IPS-18c (cell line): Measurements from ENCODE around the gene ERGIC1.
"Not testable (repeated sequence)": the region's sequence is repeated elsewhere in the genome, so short reads cannot be mapped to it uniquely, and the experiment has no call there.

Source experiments
- H3K4me3 ChIP-seq: 2 replicates; pipeline ENCODE4 v1.7.0; 2013; ENCODE audit warnings: low read depth, mild to moderate bottlenecking, low read length, moderate library complexity; ENCODE audit not compliant: insufficient read depth
- H3K9me3 ChIP-seq: one replicate; pipeline ENCODE4 v1.6.1; 2013; ENCODE audit warnings: mild to moderate bottlenecking, low read length, moderate library complexity; ENCODE audit not compliant: control insufficient read depth, insufficient read depth

ERGIC1 gene

GRCh38 chr5:172833686-172834414 is at the start of gene ERGIC1:
Gene ERGIC1, plus strand, starts transcription at chr5:172834251. Its CDS starts 163 bp downstream, at chr5:172834414.
- Histone ChIP-seq H3K9me3 (no peaks in the 10 kb centered on the region), H3K4me3 (peak within 1 kb of the TSS; percentile 78)

- Histone ChIP-seq H3K4me3 (no peak overlapping the region), H3K9me3 (no peaks in the 10 kb centered on the region)
These were observed 48.5 kb upstream of the ERGIC1 start for GRCh38 chr5:172785429-172786088.

GRCh38 chr5:172786736-172787462 is 47.2 kb upstream of the ERGIC1 start:
- H3K9me3 ChIP-seq, result no peaks in the 10 kb centered on the region
- H3K4me3 ChIP-seq, result no peak overlapping the region

GRCh38 chr5:172787538-172787937 is 46.5 kb upstream of the ERGIC1 start:
- not testable (repeated sequence) for H3K4me3 ChIP-seq, H3K9me3 ChIP-seq

- Histone ChIP-seq H3K9me3 (no peaks in the 10 kb centered on the region), H3K4me3 (no peak overlapping the region)
These were observed 45.0 kb upstream of the ERGIC1 start for GRCh38 chr5:172788771-172789686.

GRCh38 chr5:172789687-172790495 is 44.2 kb upstream of the ERGIC1 start:
- Histone ChIP-seq H3K9me3 (no peaks in the 10 kb centered on the region), H3K4me3 (no peak overlapping the region)

- no peak overlapping the region for H3K4me3 ChIP-seq
- H3K9me3 ChIP-seq, result no peaks in the 10 kb centered on the region
These were observed 43.6 kb upstream of the ERGIC1 start for GRCh38 chr5:172790496-172790889.

- no peak overlapping the region for H3K4me3 ChIP-seq
- H3K9me3 ChIP-seq, result no peaks in the 10 kb centered on the region
These were observed 42.8 kb upstream of the ERGIC1 start for GRCh38 chr5:172791286-172791685.

GRCh38 chr5:172791726-172792445 is 42.2 kb upstream of the ERGIC1 start:
- Histone ChIP-seq H3K9me3 (no peaks in the 10 kb centered on the region), H3K4me3 (no peak overlapping the region)

- no peak overlapping the region for H3K4me3 ChIP-seq
- no peaks in the 10 kb centered on the region for H3K9me3 ChIP-seq
These were observed 41.1 kb upstream of the ERGIC1 start for GRCh38 chr5:172792701-172793570.

GRCh38 chr5:172793577-172794488 is 40.2 kb upstream of the ERGIC1 start:
- Histone ChIP-seq H3K9me3 (no peaks in the 10 kb centered on the region), H3K4me3 (no peak overlapping the region)

GRCh38 chr5:172795318-172795977 is 38.6 kb upstream of the ERGIC1 start:
- H3K9me3 ChIP-seq, result no peaks in the 10 kb centered on the region
- H3K4me3 ChIP-seq, result no peak overlapping the region

- H3K9me3 ChIP-seq, result no peaks in the 10 kb centered on the region
- H3K4me3 ChIP-seq, result no peak overlapping the region
These were observed 37.7 kb upstream of the ERGIC1 start for GRCh38 chr5:172796306-172796705.

- H3K9me3 ChIP-seq, result no peaks in the 10 kb centered on the region
- H3K4me3 ChIP-seq, result no peak overlapping the region
These were observed 36.3 kb upstream of the ERGIC1 start for GRCh38 chr5:172797771-172798191.
